KG1 (cell line): ENCODE measurements around the gene CCNB3.
"Not testable (repeated sequence)": the region's sequence is repeated elsewhere in the genome, so short reads cannot be mapped to it uniquely, and the experiment has no call there.

Experiments used
- DNase-seq: peaks from one replicate; lab custom pipeline; 2025; lab: John Stamatoyannopoulos, UW

The CCNB3 gene, protein sequence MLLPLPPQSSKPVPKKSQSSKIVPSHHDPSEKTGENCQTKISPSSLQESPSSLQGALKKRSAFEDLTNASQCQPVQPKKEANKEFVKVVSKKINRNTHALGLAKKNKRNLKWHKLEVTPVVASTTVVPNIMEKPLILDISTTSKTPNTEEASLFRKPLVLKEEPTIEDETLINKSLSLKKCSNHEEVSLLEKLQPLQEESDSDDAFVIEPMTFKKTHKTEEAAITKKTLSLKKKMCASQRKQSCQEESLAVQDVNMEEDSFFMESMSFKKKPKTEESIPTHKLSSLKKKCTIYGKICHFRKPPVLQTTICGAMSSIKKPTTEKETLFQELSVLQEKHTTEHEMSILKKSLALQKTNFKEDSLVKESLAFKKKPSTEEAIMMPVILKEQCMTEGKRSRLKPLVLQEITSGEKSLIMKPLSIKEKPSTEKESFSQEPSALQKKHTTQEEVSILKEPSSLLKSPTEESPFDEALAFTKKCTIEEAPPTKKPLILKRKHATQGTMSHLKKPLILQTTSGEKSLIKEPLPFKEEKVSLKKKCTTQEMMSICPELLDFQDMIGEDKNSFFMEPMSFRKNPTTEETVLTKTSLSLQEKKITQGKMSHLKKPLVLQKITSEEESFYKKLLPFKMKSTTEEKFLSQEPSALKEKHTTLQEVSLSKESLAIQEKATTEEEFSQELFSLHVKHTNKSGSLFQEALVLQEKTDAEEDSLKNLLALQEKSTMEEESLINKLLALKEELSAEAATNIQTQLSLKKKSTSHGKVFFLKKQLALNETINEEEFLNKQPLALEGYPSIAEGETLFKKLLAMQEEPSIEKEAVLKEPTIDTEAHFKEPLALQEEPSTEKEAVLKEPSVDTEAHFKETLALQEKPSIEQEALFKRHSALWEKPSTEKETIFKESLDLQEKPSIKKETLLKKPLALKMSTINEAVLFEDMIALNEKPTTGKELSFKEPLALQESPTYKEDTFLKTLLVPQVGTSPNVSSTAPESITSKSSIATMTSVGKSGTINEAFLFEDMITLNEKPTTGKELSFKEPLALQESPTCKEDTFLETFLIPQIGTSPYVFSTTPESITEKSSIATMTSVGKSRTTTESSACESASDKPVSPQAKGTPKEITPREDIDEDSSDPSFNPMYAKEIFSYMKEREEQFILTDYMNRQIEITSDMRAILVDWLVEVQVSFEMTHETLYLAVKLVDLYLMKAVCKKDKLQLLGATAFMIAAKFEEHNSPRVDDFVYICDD (N-terminal part only)

DNA sequence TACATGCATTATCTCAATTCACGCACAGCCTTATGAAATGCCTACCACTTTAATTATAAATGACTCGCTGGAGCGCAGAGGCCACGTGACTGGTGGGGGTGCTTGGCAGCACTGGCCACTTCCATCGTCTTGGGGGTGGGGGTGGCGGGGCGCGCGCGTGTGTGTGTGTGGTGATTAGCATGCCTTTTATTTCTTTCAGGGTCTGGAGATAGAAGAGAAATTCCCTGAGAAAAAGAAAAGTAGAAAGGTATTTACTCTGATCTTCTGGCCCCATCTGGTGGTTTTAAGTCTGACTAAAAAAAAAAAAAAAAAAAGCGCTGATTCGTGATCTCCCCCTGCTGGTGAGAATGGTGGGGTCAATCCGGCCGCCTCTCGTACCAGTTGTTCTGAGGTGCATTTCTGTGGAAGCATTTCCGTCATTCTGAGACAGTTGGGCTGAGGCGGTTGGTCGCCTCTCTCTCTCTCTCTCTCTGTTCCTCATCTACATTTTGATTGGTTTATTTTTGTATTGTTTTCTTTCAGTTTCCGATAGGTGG is at the start of gene CCNB3:
TSS of gene CCNB3 (plus strand) at position 402 of the 536 bp plus-strand sequence. CDS start 80,399 bp downstream, outside the sequence.
- DNase-seq, result peak; percentile 25

DNA sequence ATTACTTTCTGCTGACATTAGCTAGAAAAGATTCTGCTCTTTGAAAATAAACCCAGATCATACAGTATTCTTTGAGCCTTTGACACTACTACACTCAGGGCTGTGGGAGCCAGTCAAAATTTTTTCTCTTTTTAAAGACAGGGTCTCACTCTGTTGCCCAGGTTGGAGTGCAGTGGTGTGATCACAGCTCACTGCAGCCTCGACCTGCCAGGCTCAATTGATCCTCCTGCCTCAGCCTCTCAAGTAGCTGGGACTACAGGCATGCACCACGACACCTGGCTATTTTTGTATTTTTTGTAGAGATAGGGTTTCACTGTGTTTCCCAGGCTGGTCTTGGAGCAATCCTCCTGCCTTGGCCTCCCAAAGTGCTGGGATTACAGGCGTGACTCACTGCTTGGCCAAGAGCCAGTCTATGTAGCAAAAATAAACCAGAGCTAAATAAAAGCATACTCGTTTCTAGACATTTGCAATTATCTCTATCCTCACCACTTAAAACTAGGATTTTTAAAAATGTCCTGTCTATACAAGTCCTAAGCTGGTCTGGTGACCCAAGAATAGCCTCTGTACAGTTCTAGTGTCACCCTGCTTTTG is 46.9 kb upstream of the CCNB3 start:
- no peak for DNase-seq

DNA sequence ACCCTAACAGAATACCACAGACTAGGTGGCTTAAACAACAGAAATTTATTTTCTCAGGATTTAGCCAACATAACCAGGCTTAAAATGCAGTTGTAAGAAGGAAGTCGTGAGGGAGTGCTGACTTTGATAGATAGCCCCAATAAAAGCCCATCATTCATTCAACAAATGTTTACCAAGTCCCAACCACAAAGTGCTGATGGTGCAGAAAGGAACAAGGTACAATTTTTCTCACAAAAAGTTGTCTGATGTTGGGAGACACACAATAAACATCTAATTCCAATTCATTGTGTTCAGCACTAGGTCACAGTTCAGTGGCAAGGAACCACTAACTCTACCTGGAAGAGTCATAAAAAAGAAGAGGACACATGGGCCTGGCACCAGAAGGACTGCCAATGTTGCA is 46.0 kb upstream of the CCNB3 start:
- no peak for DNase-seq

DNA sequence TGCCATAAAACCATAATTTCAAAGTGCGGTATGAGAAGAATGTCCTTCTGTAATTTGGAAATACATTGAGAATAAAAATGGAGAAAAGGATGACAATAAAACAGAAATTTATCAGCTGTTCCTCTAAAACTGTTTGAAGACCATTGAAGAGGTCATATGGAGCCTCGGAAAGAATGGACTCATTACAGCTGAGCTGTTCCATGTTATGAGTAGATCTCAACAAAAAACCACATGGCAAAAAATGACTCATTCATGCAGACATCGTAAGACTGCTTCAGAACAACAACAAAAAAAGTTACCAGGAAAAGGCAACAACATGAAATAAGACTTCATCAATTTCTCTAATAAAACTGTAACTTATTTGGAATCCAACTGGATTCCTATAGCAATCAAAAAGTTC is 43.4 kb upstream of the CCNB3 start:
- DNase-seq, result no peak

DNA sequence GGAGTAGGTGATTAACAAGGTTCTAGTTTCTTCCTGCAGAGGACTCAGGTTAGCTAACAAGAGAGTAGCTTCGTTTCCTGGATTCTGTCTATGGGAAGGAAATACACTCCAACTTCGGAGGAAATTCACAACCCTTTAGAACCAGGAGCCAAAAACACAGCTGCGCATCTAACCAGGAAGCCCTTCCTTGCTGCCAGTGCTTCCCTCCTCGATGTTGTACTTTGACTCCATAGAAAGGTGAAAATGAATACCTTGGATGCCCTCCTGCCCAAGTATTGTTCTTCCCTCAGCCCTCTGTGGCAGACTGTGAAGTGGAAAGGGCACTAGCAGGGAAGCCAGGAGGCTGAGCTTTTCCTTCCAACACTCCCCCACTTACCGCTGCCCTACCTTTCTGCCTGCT is 38.8 kb upstream of the CCNB3 start:
- DNase-seq, result no peak

DNA sequence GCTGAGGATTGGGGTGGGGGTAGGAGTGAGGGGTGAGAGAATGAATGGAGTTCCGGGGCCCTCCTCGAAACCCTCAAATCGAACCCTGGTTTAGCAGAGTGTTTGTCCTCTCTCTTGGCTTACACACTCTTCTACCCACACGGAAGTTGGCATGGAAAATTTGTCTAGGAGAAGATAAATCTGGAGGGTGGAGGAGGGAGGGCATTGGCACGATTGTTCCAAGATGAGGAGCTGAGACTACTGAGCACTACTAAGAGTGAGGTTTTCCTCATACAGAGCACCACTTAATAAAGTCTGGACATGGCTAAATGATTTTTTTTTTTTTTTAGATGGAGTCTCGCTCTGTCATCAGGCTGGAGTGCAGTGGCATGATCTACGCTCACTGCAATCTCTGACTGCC is 37.2 kb upstream of the CCNB3 start:
- no peak for DNase-seq

DNA sequence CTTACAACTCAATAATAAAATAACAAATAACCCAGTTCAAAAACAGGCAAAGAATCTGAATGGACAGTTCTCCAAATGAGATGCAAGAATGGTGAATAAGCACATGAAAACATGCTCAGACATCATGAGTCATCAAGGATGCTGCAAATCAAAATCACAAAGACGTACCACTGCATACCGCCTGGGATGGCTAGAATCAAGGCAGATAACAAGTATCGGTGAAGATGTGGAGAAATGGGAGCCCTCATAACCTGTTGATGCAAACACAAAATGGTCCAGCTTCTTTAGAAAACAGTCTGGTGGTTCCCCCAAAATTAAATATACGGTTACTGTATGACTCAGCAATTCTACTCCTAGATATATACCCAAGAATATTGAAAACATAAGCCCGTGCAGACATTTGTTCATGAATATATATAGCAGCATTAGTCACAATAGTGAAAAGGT is 36.3 kb upstream of the CCNB3 start:
- DNase-seq, result no peak

DNA sequence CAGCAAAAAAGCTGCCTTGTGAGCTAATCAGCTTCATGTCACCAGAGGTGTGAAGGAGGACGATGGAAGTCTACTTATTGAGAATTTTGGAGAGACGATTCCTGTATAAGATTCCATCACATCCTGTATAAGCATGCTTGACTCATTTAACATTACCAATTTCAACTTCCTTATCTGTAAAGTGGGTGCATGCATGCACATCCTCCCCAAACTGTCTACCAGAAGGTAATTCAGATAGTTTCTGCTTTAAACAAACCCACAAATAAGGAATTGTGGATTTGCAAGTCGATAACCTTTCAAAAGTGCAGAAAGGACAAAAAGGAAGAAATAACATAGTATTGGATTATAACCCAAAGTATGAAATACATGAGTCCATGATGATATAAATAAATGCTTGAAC is 34.8 kb upstream of the CCNB3 start:
- no peak for DNase-seq

DNA sequence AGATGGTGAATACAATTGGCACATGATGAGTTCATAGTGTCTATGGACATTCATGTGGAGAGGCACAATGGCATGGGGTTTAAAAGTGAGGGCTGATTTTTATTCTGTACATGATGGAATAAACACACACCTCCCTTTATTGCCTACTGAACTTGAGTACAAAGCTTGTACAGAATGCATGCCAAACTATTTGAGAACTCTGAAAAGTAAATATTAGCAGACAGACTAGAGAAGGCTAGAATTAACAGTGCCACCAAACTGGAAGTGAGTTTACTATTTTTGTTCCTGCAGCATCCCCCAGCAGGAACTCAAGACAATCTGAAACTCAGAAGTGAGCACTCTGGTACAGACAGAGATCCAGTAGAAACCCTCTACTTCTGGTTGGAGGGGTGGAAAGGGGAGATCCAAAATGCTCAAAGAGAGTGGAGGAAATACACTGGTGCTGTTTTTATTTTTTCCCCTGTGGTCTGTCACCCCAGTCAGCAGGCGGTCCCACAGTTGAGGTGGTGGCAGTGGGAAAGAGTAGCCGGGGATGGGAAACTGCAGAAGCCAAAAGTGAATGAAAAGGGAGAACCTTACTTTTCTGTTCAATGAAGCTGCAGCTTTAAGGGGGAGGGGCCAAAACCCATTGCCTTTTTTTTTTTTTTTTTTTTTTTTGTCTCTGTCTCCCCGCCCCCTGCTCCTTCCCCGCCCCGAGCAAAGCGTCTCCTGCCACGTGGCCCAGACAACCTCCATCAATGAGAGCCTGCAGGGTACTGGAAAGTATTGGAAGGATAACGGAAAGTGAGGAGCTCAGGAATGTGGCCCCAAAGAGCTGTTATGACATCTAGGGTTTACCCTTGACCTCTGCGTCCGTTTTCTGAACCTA is 24.3 kb upstream of the CCNB3 start:
- DNase-seq, result no peak

DNA sequence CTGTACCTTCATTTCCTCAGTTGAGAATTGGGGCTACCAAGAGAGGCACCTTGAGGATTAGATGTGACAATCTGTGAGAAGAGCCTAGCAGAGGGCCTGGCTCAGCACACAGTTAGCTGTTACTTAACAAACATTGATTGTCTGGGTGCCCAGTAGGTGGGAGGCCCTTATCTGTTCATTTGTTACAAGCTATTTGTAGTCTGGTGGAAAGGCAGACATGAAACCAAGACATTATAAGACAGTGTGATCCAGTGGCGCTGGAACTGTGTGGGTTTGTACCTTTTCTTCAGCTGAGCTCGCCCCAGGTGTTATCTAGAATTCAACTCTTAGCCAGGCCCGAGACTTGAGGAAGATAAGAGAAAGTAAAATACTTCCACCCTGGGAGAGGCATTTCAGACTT is 20.7 kb upstream of the CCNB3 start:
- no peak for DNase-seq

DNA sequence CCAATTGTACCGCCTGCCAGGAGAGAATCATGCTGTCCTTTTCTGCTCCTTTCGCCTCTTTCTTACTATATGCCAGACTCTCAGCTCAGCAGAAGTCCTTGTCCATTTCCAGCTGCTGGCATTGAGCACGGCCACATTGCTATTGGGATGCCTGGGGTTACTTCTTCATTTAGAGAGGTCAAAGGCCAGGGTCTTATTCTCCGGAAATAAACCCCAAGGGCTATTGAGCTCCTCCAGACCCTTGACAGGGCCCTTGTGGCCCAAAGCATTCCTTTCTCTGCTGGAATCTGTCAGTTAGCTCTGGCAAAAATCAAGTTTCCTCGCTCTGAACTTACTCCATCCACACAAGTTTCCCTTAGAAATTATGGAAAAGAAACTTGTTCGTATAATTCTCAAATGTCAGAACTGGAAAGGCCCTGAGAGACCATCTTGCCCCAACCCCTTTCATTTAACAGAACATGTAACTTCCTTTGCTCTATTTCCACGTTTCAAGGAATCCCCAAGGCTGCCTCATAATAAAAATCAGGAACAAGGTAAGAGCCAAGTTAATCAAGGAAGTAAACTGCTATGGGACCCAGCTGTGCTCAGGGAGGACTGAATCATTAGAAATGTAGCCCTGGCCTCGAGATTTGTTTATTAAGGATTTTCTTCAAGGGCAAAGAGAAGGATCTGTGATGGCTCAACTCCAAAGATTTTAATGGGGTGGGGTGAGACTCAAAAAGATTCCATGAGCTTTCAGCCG is 15.5 kb upstream of the CCNB3 start:
- DNase-seq, result no peak

DNA sequence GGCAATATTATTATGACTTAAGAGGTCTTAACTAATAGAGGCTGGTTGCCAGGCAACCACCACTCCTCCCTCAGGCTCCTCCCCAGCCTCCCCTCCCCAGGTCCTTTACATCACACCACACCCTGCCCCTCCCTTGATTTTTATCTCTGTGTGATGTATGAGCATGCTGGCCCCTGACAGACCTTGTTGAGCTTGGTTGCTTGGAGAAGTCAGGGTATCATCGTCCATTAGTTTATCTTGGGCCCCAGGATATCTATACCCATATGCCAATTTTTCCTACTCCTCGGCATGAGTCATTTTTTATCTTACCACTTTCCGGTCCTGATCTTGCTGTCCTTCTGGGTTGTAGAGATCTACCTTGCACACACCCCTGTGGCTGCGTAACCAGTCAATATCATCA is 6.2 kb upstream of the CCNB3 start:
- DNase-seq, result no peak

DNA sequence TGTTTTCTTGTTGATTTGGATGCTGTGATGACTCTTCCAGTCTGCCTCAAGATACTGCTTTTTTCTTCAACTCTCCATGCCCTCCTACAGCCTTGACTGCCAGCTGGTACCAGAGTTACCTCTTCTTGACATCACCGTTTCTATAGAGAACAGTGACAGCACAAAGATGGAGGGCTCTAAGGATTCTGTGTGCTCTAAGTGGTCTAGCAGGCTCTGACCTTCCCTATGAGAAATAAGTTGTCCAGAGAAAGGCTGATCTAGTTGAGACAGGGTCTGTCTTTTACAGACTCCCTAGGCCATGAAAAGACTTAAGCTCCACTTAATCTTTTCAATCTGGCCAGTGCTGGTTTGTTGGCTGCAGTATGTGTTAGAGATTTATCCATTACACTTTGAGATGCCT is 3.7 kb upstream of the CCNB3 start, which contains the start of gene AKAP4:
TSS of gene AKAP4 (minus strand) at position 101 of the 400 bp plus-strand sequence. CDS start 118 bp downstream, outside the sequence.
- no peak for DNase-seq

DNA sequence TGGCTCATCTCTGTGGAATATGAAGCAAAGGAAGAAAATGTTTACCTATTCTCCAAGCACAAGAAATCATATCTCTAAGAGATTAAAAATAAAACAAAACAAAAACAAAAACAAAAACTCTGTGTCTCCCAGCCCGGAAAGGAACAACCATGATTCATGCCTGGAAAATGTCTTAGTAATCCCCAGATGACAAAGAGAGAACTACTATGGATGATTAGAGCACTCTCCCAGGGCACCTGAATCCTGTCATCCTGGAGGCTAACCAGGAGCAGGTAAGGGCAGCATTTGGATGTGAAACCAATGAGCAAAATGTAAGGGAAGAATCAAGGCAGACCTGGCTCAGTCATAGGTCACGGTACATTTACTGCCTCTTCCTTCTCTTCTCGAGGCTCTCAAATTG is 2.0 kb upstream of the CCNB3 start:
- no peak for DNase-seq

DNA sequence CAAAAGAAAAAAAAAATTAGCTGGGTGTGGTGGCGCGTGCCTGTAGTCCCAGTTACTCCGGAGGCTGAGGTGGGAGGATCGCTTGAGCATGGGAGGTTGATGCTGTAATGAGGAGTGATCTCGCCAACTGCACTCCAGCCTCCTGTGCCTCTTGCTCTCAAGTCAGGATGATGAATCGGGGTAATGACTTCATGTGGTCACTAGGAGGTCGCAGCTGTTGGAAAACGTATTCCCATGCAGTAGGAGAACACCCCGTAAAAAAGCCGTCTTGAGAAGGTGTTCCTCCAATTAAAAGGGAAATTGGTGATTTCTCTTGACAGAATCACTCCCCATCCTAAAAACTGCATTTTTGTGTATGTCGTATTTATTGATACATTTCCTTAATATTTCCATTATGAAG is 2.2 kb downstream of the CCNB3 start:
- no peak for DNase-seq

DNA sequence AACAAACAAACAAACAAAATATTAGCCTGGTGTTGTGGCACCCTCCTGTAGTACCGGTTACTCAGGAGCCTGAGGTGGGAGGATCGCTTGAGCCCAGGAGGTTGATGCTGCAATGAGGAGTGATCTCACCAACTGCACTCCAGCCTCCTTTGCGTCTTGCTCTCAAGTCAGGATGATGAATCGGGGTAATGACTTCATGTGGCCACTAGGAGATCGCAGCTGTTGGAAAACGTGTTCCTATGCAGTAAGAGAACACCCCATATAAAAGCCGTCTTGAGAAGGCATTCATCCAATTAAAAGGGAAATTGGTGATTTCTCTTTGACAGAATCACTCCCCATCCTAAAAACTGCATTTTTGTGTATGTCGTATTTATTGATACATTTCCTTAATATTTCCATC is 6.9 kb downstream of the CCNB3 start:
- no peak for DNase-seq

DNA sequence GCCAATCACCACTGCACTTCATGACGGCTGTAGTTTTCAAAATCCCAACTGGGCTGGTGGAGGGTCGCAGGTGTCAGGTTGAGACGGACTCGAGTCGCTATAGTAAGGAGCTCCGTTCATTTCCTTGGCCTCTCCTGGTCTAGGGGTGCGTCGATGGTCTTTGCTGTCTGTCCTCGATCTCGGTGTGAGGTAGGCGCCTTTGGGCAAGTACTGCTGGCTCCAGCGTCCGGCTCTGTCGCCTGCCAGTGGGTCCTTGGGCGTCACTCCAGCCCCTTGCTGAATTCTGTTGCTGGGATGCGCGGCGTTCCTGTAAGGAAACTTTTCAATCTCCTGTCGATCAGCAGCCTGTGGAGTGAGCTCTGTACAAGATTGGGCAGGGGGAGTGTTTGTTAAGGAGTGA is 76.7 kb downstream of the CCNB3 start:
- DNase-seq, result no peak

DNA sequence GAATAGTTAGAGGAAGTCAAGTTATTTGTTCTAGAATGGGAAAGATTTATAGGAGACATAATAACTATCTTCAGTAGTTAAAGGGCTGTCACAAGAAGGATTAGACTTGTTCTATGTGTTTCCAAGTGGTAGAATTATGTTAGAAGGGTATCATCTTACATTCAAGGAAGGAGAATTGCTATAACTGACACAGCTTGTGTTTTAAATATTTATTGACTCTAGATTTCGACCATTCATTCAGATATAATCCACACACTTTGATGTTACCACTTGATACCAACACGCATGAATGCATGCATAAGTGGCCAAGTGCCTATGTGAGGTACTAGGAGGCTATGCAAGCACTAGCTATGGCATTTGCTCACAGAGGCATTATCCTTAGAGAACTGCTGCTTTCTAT is 122.7 kb downstream of the CCNB3 start:
- no peak for DNase-seq

DNA sequence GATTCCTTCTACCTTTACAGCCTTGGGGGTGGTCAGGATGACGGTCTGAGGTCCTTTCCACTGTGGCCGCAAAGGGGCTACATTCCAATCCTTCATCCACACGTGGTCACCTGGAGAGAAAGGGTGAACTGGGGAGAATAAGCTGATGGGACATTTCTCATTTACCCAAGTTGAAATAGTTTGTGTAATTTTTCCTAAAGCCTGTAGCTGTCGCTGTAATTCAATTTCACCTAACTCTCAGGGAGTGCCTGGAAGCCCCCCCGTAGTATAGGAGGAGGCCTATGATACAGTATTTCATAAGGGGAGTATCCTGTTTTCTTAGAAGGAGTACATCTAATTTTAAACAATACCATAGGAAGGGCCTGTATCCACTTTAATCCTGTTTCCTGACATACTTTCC is 128.1 kb downstream of the CCNB3 start:
- not testable (repeated sequence) for DNase-seq

DNA sequence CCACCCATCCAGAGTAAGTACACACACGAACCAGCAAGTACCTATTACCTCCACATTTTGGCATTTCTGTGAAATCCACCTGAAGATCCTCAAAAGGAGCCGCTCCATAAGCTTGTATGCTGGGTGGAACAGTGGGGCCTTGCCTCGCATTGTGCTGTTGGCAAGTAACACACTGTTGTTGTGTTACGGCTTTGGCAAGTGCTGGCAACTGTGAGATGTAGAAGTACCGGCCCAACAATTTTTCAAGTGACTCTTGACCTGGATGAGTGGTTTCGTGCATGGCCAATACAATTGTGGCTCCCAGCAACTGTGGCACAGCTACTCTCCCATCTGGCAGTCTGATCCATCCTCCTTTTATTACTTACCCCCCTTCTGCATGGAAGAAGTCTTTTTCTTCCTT is 128.7 kb downstream of the CCNB3 start:
- DNase-seq, result no peak
